Nephron progenitor cell (in vitro differentiated cells): ENCODE measurements around the gene ZNF287.
A peak's percentile ranks its signal among the peaks of the same experiment; 100 is the strongest.
"Not testable (repeated sequence)": the region's sequence is repeated elsewhere in the genome, so short reads cannot be mapped to it uniquely, and the experiment has no call there.

ENCODE experiments used
- DNase-seq: peaks from one replicate; pipeline ENCODE4 v3.0.0; 2021
- H3K27ac Mint-ChIP-seq: 2 replicates; pipeline ENCODE4 v1.8.0; 2021; ENCODE audit warnings: mild to moderate bottlenecking, moderate library complexity, mixed read lengths
- H3K27me3 Mint-ChIP-seq: 2 replicates; pipeline ENCODE4 v1.8.0; 2021; ENCODE audit warnings: mild to moderate bottlenecking, low read depth, mixed read lengths; ENCODE audit not compliant: poor library complexity
- H3K36me3 Mint-ChIP-seq: 2 replicates; pipeline ENCODE4 v1.8.0; 2021; ENCODE audit warnings: low read depth, mixed read lengths
- H3K4me1 Mint-ChIP-seq: 2 replicates; pipeline ENCODE4 v1.8.0; 2021; ENCODE audit warnings: mixed read lengths
- H3K4me3 Mint-ChIP-seq: 2 replicates; pipeline ENCODE4 v1.8.0; 2021; ENCODE audit warnings: mild to moderate bottlenecking, moderate library complexity, mixed read lengths
- H3K9me3 Mint-ChIP-seq: 2 replicates; pipeline ENCODE4 v1.8.0; 2021; ENCODE audit warnings: mild to moderate bottlenecking, moderate library complexity, mixed read lengths
- CTCF ChIP-seq: fragments of 200-600 bp; sonication (generic); IDR thresholded peaks from 2 replicates; pipeline ENCODE4 v1.5.0; 2021; ENCODE audit warnings: antibody characterized with exemption

Gene ZNF287

GRCh38 chr17:16551878-16552636 lies 16.9 kb downstream of the ZNF287 start:
- no peak for DNase-seq
- H3K9me3 Mint-ChIP-seq = peaks cover 97% of the 10 kb centered on the region

GRCh38 chr17:16537130-16537458 lies 31.9 kb downstream of the ZNF287 start:
- peak overlapping the region; percentile 98 for H3K4me3 Mint-ChIP-seq
- H3K4me1 Mint-ChIP-seq = peaks cover 18% of the 10 kb centered on the region
- H3K36me3 Mint-ChIP-seq = no peaks in the 10 kb centered on the region
- no peak for TF ChIP-seq CTCF
- DNase-seq = no peak
- H3K27me3 Mint-ChIP-seq = peaks cover 46% of the 10 kb centered on the region
- H3K9me3 Mint-ChIP-seq = peaks cover 23% of the 10 kb centered on the region
- H3K27ac Mint-ChIP-seq = no peak overlapping the region

More at GRCh38 chr17:16551878-16552636, 16.9 kb downstream of the ZNF287 start:
- Mint-ChIP-seq H3K27me3 (no peaks in the 10 kb centered on the region), H3K36me3 (peaks cover 83% of the 10 kb centered on the region), H3K4me3 (no peak overlapping the region), H3K27ac (no peak overlapping the region), H3K4me1 (no peaks in the 10 kb centered on the region)
- no peak for TF ChIP-seq CTCF

- H3K36me3 Mint-ChIP-seq = no peaks in the 10 kb centered on the region
- TF ChIP-seq CTCF = no peak
- no peak overlapping the region for H3K4me3 Mint-ChIP-seq
- H3K27ac Mint-ChIP-seq = no peak overlapping the region
- peaks cover 64% of the 10 kb centered on the region for H3K27me3 Mint-ChIP-seq
- peaks cover 13% of the 10 kb centered on the region for H3K9me3 Mint-ChIP-seq
- peaks cover 18% of the 10 kb centered on the region for H3K4me1 Mint-ChIP-seq
- no peak for DNase-seq
Measured at GRCh38 chr17:16534236-16534635, 34.8 kb downstream of the ZNF287 start.

GRCh38 chr17:16529906-16530305 lies 39.1 kb downstream of the ZNF287 start:
- Mint-ChIP-seq H3K27me3 (peaks cover 59% of the 10 kb centered on the region), H3K36me3 (no peaks in the 10 kb centered on the region), H3K4me3 (no peak overlapping the region), H3K4me1 (peaks cover 2% of the 10 kb centered on the region), H3K27ac (no peak overlapping the region), H3K9me3 (no peaks in the 10 kb centered on the region)
- no peak for TF ChIP-seq CTCF
- DNase-seq = no peak

GRCh38 chr17:16527298-16527697 lies 41.7 kb downstream of the ZNF287 start:
- no peak overlapping the region for H3K4me3 Mint-ChIP-seq
- DNase-seq = no peak
- no peak overlapping the region for H3K27ac Mint-ChIP-seq
- no peak for TF ChIP-seq CTCF
- H3K27me3 Mint-ChIP-seq = peaks cover 54% of the 10 kb centered on the region
- no peaks in the 10 kb centered on the region for H3K36me3 Mint-ChIP-seq
- peaks cover 4% of the 10 kb centered on the region for H3K4me1 Mint-ChIP-seq
- no peaks in the 10 kb centered on the region for H3K9me3 Mint-ChIP-seq

- not testable (repeated sequence) for DNase-seq, H3K4me1 Mint-ChIP-seq, H3K9me3 Mint-ChIP-seq, H3K4me3 Mint-ChIP-seq, H3K27ac Mint-ChIP-seq, H3K36me3 Mint-ChIP-seq
- peak; percentile 9 for TF ChIP-seq CTCF
- H3K27me3 Mint-ChIP-seq = peaks cover 36% of the 10 kb centered on the region
Measured at GRCh38 chr17:16525556-16525955, 43.4 kb downstream of the ZNF287 start.
